Body of pancreas (tissue), 4 donors: ENCODE data around the gene PPAN. TPM values are rescaled to one million over a fixed set of nuclear protein-coding genes. Genes with fewer than 3 reads are reported as not detected.
A peak's percentile ranks its signal among the peaks of the same experiment; 100 is the strongest.

ENCODE experiments used
- ATAC-seq: fragments of 150-250 bp; one replicate; pipeline ENCODE4 v1.9.1; 2016
- DNase-seq, 4 donors: peaks; one replicate each; pipeline ENCODE4 v3.0.0-alpha.2; 2019
- H3K27ac ChIP-seq, 4 donors: fragments of 200-600 bp; sonication (generic); 1 replicate in 3 of 4; 2 replicates in 1 of 4; pipeline versions ENCODE4 v1.5.1 to v1.6.1; 2016 to 2019; ENCODE audit warnings: mild to moderate bottlenecking in 1 of 4, mixed read lengths in 1 of 4, moderate library complexity in 1 of 4
- H3K27me3 ChIP-seq, 2 donors: fragments of 200-600 bp; sonication (generic); one replicate each; pipeline ENCODE4 v1.6.0; 2016; ENCODE audit warnings: mild to moderate bottlenecking in 1 of 2
- H3K36me3 ChIP-seq, 2 donors: fragments of 200-600 bp; sonication (generic); replicated peaks in 1 of 2; 2 replicates each; pipeline ENCODE4 v1.5.1; 2016; ENCODE audit warnings: low read depth in 2 of 2; ENCODE audit not compliant: insufficient read depth in 1 of 2
- H3K4me1 ChIP-seq: fragments of 200-600 bp; sonication (generic); one replicate; pipeline ENCODE4 v1.6.0; 2016
- H3K4me3 ChIP-seq, 2 donors: fragments of 200-600 bp; sonication (generic); 1 replicate in 1 of 2; 2 replicates in 1 of 2; pipeline ENCODE4 v1.5.1; 2016 to 2019
- H3K9me3 ChIP-seq, 3 donors: fragments of 200-600 bp; sonication (generic); 1 replicate in 2 of 3; 2 replicates in 1 of 3; pipeline ENCODE4 v1.5.1; 2016
- CTCF ChIP-seq, 7 experiments: fragments of 450-650 bp in 4 of 7; fragments of 200-600 bp in 3 of 7; sonication (generic) in 3 of 7; IDR thresholded peaks; one replicate each; pipeline ENCODE4 v1.5.1; 2016 to 2019; ENCODE audit warnings: antibody characterized with exemption in 7 of 7
- POLR2A ChIP-seq, 3 donors: fragments of 450-650 bp; IDR thresholded peaks; one replicate each; pipeline ENCODE4 v1.6.1; 2016; ENCODE audit warnings: antibody characterized with exemption in 3 of 3, mild to moderate bottlenecking in 2 of 3
- WGBS, 2 donors: methylation state at CpG; one replicate each; pipeline ENCODE4 v1.1.5; 2017; 5-methylcytosine and 5-hydroxymethylcytosine counted together
- intact Hi-C: fragments of 100-400 bp; cut with DNase I; formaldehyde crosslinking; loops from one replicate; pipeline ENCODE4 v1.15.1; 2023
- total RNA-seq, 2 donors: library from RNA; depleted of rRNA; stranded (reverse); fragments of >200 nt; gene quantifications; one replicate each; pipeline ENCODE4 v1.1.0, GENCODE V29; 2016

PPAN gene
- total RNA-seq, 2 donors from 2014 or later = 11.5 to 14.0 TPM

GRCh38 chr19:10083911-10084310, 22.3 kb upstream of the PPAN start:
- ATAC-seq (no peak), DNase-seq (no peak)
- 80 to 82% methylated on average over 9 of the region's 9 CpGs for WGBS, 2 donors
- no peak for TF ChIP-seq POLR2A (IDR thresholded peaks at IDR 0.05)
- no peak for TF ChIP-seq CTCF (IDR thresholded peaks at IDR 0.05)
- H3K4me3 ChIP-seq = no peak overlapping the region
- H3K4me1 ChIP-seq = peaks cover 6% of the 10 kb centered on the region
- no peaks in the 10 kb centered on the region for H3K9me3 ChIP-seq
- H3K27ac ChIP-seq = no peak overlapping the region
- no peaks in the 10 kb centered on the region for H3K27me3 ChIP-seq
- no peaks in the 10 kb centered on the region for H3K36me3 ChIP-seq
- intact Hi-C loops = no loop called here

- H3K27ac ChIP-seq = no peak overlapping the region
- H3K4me1 ChIP-seq = no peaks in the 10 kb centered on the region
- H3K27me3 ChIP-seq = no peaks in the 10 kb centered on the region
- H3K4me3 ChIP-seq = no peak overlapping the region
- intact Hi-C loops = no loop called here
- WGBS, 2 donors = 73 to 76% methylated on average over 3 of the region's 3 CpGs
- DNase-seq (no peak), ATAC-seq (no peak)
- no peaks in the 10 kb centered on the region for H3K36me3 ChIP-seq
- H3K9me3 ChIP-seq = no peaks in the 10 kb centered on the region
- no peak for TF ChIP-seq CTCF (IDR thresholded peaks at IDR 0.05)
- no peak for TF ChIP-seq POLR2A (IDR thresholded peaks at IDR 0.05)
These were observed 21.4 kb upstream of the PPAN start for GRCh38 chr19:10084803-10085202.

DNA sequence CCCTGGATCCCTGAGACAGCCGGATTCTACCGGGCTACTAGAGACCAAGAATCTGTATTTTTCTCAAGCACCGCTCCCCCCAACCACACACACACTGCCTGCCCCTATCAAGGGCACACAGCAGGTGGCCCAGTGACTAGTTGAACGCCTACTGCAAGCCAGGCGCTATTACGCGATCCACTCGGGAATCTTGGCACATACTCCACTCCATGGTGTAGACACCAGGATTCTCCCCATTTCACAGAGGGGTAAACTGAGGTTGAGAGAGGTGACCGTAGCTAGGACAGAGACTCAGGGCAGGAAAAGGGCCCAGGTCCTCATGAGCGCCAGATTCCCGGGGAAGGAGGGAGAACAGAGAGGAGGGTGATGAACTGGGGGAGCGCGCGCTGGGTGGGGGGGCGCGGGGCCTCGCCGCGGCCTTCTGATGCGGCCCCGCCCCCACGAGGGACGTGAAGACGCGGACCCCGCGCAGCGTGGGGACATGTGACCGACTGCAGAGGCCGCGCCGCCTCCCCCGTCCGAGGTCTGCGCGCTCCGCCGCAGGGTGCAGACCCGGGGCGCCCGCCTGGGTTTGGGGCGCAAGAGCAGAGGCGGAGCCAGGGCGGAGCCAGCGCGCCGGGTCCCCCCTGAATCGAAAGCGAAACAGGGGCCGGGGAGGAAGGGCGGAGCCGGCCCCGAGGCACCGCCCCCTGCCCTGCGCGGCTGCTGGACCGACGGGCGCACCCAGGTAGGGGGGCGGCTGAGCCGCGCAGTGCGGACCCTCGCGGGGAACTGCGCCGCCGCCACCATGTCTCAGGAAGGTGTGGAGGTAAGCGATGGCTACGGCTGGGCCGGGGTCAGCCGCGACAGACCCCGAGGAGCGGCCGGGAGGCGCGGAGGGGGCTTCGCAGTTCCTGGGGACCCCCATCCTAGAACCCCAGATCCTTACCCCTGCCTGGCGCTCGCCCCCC, 20.2 kb upstream of the PPAN start, which contains the start of gene SHFL:
Gene SHFL, plus strand, starts transcription at position 677 of the 950 bp plus-strand sequence. Its CDS starts 111 bp downstream, at position 788.
- Histone ChIP-seq H3K27ac (peak within 1 kb of the TSS; percentile 68 to 80 (median 75)), H3K36me3 (no peaks in the 10 kb centered on the region), H3K4me1 (no peaks in the 10 kb centered on the region), H3K9me3 (no peaks in the 10 kb centered on the region), H3K4me3 (peak within 1 kb of the TSS; percentile 69 to 86), H3K27me3 (no peaks in the 10 kb centered on the region)
- intact Hi-C loops = no loop called here
- no peak for TF ChIP-seq CTCF (IDR thresholded peaks at IDR 0.05)
- TF ChIP-seq POLR2A (IDR thresholded peaks at IDR 0.05) = peak; percentile 13 to 33 (median 25)
- DNase-seq (peak; percentile 69 to 80 (median 74)), ATAC-seq (peak; percentile 89)
- WGBS, 2 donors = 2 to 19% methylated on average over 9 to 79 of the region's 81 CpGs

DNA sequence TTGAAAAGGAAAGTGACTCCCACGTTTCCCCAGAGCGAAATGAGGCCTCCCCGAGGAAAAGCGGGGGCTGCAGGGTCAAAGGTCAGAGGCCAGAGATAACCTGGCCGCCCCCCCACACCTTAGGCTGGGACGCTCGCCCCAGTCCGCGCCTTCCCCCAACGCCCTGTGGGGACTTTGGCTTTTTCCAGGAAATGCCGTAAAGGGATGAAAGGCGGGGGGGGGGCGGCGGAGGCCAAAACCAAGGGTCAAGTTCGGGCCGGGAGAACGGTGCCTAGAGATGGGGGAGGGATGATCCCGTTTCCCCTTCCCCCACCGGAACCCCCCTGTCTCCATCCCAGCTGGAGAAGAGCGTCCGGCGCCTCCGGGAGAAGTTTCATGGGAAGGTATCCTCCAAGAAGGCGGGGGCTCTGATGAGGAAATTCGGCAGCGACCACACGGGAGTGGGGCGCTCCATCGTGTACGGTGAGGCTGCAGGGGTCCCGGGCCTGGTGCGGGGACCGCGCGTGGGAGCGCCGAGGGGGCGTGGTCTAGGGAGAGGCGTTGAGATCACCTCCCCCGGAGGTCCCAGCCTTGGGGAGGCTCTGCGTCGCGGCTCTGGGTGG, 19.5 kb upstream of the PPAN start:
- Histone ChIP-seq H3K4me3 (peak overlapping the region; percentile 69 to 86), H3K9me3 (no peaks in the 10 kb centered on the region), H3K4me1 (peaks cover under 1% of the 10 kb centered on the region), H3K27ac (peak overlapping the region; percentile 68 to 80 (median 75)), H3K27me3 (no peaks in the 10 kb centered on the region), H3K36me3 (no peaks in the 10 kb centered on the region)
- peak in 1 of 4 donors; percentile 28 for DNase-seq
- WGBS, 2 donors = 16 to 17% methylated on average over 18 to 43 of the region's 43 CpGs
- TF ChIP-seq POLR2A (IDR thresholded peaks at IDR 0.05) (no peak), CTCF (IDR thresholded peaks at IDR 0.05) (no peak)
- intact Hi-C loops = no loop called here
- peak; percentile 23 for ATAC-seq
